PFSK-1 (cell line): ENCODE data around the gene C3orf49.

Experiments
- FOXP2 ChIP-seq: optimal IDR thresholded peaks from 2 replicates; pipeline ENCODE3; 2011; ENCODE audit warnings: borderline replicate concordance, control low read depth, inconsistent platforms; ENCODE audit not compliant: insufficient read depth; ENCODE audit errors: extremely low read length, extremely low read depth
- POLR2AphosphoS5 ChIP-seq: IDR thresholded peaks from 2 replicates; pipeline ENCODE4 v1.6.1; 2012; ENCODE audit warnings: low read depth, mild to moderate bottlenecking, control low read depth, low read length, moderate library complexity
- SIN3A ChIP-seq: IDR thresholded peaks from 2 replicates; pipeline ENCODE4 v1.6.1; 2012; ENCODE audit warnings: mild to moderate bottlenecking, low read length, moderate library complexity, borderline replicate concordance; ENCODE audit not compliant: insufficient read depth
- TAF1 ChIP-seq: IDR thresholded peaks from 2 replicates; pipeline ENCODE4 v1.6.1; 2012; ENCODE audit warnings: low read length, control low read depth, borderline replicate concordance; ENCODE audit not compliant: insufficient read depth
- TF ChIP-seq, protein P1 (sequence below), 2 experiments: IDR thresholded peaks; 2 replicates each; pipeline versions ENCODE4 v1.6.1 to v1.8.0; 2011 to 2012; ENCODE audit warnings: low read depth in 2 of 2, low read length in 2 of 2, control low read depth in 1 of 2, inconsistent platforms in 1 of 2, mild to moderate bottlenecking in 1 of 2, moderate library complexity in 1 of 2; ENCODE audit not compliant: insufficient read depth in 1 of 2

Gene C3orf49

DNA sequence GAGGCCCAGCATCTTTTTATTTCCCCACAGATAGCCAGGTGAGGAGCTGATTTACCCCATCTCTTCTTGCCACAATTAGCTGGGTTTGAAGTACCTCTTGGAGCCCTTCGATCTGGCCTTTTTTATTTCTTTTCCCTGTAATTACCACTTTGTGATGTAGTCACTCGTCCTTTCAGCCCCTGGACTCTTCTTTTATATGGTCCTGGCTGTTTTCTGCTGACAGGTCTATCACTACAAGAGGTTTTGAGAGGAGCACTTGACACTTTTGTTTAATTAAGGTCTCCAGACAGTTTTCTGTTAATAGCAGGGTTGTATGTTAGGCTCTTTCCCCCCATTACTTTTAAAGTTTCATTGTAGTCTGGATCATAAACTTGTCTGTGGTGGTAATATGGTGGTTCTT is 56.4 kb downstream of the C3orf49 start:
- TF ChIP-seq, protein P1, sequence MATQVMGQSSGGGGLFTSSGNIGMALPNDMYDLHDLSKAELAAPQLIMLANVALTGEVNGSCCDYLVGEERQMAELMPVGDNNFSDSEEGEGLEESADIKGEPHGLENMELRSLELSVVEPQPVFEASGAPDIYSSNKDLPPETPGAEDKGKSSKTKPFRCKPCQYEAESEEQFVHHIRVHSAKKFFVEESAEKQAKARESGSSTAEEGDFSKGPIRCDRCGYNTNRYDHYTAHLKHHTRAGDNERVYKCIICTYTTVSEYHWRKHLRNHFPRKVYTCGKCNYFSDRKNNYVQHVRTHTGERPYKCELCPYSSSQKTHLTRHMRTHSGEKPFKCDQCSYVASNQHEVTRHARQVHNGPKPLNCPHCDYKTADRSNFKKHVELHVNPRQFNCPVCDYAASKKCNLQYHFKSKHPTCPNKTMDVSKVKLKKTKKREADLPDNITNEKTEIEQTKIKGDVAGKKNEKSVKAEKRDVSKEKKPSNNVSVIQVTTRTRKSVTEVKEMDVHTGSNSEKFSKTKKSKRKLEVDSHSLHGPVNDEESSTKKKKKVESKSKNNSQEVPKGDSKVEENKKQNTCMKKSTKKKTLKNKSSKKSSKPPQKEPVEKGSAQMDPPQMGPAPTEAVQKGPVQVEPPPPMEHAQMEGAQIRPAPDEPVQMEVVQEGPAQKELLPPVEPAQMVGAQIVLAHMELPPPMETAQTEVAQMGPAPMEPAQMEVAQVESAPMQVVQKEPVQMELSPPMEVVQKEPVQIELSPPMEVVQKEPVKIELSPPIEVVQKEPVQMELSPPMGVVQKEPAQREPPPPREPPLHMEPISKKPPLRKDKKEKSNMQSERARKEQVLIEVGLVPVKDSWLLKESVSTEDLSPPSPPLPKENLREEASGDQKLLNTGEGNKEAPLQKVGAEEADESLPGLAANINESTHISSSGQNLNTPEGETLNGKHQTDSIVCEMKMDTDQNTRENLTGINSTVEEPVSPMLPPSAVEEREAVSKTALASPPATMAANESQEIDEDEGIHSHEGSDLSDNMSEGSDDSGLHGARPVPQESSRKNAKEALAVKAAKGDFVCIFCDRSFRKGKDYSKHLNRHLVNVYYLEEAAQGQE (IDR thresholded peaks at IDR 0.05; ENCODE audit: insufficient read depth in 1 of 2, low read depth in 2 of 2, low read length in 2 of 2): no peak
- TF ChIP-seq SIN3A (no peak), TAF1 (no peak), POLR2AphosphoS5 (no peak), FOXP2 (no peak)

- no peak for TF ChIP-seq FOXP2
- TF ChIP-seq TAF1: no peak
- TF ChIP-seq, protein P1 (IDR thresholded peaks at IDR 0.05; ENCODE audit: insufficient read depth in 1 of 2, low read depth in 2 of 2, low read length in 2 of 2): no peak
- TF ChIP-seq POLR2AphosphoS5: no peak
- TF ChIP-seq SIN3A: no peak
These were observed 57.2 kb downstream of the C3orf49 start for GRCh38 chr3:63876260-63876659.

DNA sequence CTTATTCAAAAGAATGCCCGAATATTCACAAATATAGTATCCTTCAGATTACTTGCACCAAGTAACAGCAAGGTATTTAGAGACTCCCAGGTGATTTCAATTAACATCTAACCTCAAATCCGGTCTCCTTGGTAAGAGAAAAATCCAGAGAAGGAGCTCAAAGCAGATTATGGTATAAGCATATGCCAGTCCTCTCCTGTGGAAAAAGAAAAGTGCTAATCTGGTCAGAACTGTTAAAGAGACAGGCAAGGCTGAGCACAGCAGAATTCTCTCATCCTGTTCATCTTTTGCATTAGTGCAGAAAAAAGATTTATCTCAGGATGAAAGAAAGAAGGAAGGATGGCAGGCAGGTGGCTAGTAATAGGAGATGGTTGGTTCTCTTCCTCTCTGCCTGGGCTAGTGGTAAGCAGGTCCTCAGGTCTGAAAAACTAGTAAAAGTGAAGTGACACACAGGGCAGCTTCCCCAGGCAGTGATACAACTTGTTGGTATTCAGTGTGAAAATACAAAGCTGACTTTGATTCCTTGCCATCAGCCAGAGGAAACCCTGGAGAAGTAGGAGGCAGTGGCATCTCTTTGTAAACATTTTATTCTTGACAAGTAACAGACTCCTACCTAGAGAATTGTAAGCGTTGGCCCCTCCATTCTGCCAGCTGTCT is 58.8 kb downstream of the C3orf49 start:
- TF ChIP-seq TAF1 (no peak), SIN3A (no peak), POLR2AphosphoS5 (no peak), FOXP2 (no peak)
- TF ChIP-seq, protein P1 (IDR thresholded peaks at IDR 0.05; ENCODE audit: insufficient read depth in 1 of 2, low read depth in 2 of 2, low read length in 2 of 2): no peak

- no peak for TF ChIP-seq POLR2AphosphoS5
- TF ChIP-seq TAF1: no peak
- no peak for TF ChIP-seq FOXP2
- TF ChIP-seq, protein P1 (IDR thresholded peaks at IDR 0.05; ENCODE audit: insufficient read depth in 1 of 2, low read depth in 2 of 2, low read length in 2 of 2): no peak
- no peak for TF ChIP-seq SIN3A
These were observed 59.4 kb downstream of the C3orf49 start for GRCh38 chr3:63878394-63879060.

DNA sequence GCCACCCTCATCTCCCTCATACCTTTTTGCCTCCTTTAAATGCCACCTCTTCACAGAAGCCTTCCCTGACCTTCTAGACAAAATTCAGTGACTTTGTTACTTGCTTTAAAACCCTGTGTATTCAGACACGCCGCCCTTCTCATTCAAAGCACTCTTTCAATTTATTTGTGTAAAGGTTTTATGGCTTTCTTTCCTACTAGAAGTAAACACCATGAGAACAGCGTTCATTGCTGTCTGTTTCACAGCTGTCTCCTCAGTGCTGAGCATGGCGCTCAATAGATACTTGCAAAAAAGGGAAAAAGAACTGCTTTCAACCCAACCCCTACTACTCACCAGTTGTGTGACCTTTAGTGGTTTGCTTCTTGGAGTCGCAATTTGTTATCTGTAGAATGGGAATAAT is 61.6 kb downstream of the C3orf49 start:
- no peak for TF ChIP-seq POLR2AphosphoS5
- no peak for TF ChIP-seq FOXP2
- no peak for TF ChIP-seq SIN3A
- TF ChIP-seq, protein P1 (IDR thresholded peaks at IDR 0.05; ENCODE audit: insufficient read depth in 1 of 2, low read depth in 2 of 2, low read length in 2 of 2): no peak
- no peak for TF ChIP-seq TAF1
